ENCODE measurements around the gene DAAM1. TPM values are rescaled to one million over a fixed set of nuclear protein-coding genes. Genes with fewer than 3 reads are reported as not detected.

Gene DAAM1
- total RNA-seq, 1 donor from 2014 or later = 38.0 TPM

- Histone ChIP-seq H3K27ac (ENCODE audit: low read depth, low read length) (no peak overlapping the region), H3K4me3 (ENCODE audit: insufficient read depth, low read depth, low read length) (no peak overlapping the region), H3K36me3 (ENCODE audit: insufficient read depth, low read length) (no peaks in the 10 kb centered on the region), H3K9ac (ENCODE audit: low read length) (no peak overlapping the region), H3K4me1 (ENCODE audit: insufficient read depth, low read length) (peaks cover 11% of the 10 kb centered on the region), H3K4me2 (ENCODE audit: low read length) (no peak overlapping the region), H3K27me3 (ENCODE audit: insufficient read depth, low read length) (peaks cover 12% of the 10 kb centered on the region), H4K20me1 (ENCODE audit: insufficient read depth, low read length) (peaks cover 9% of the 10 kb centered on the region), H2AFZ (ENCODE audit: low read depth, low read length) (no peak overlapping the region), H3K79me2 (ENCODE audit: insufficient read depth, low read length) (peaks cover 11% of the 10 kb centered on the region), H3K9me3 (ENCODE audit: insufficient read depth, low read depth, low read length) (no peaks in the 10 kb centered on the region)
- FAIRE-seq = no peak
- no peak overlapping the region for H3K4me3 Mint-ChIP-seq (ENCODE audit: unreplicated experiment)
- no peak for DNase-seq (ENCODE audit: low read depth)
- peaks cover 2% of the 10 kb centered on the region for H3K4me1 Mint-ChIP-seq (ENCODE audit: low read depth, unreplicated experiment)
- no peaks in the 10 kb centered on the region for H3K9me3 Mint-ChIP-seq (ENCODE audit: unreplicated experiment)
- TF ChIP-seq EZH2 (IDR thresholded peaks at IDR 0.05; ENCODE audit: insufficient read depth, low read length) (no peak), CTCF (IDR thresholded peaks at IDR 0.05; ENCODE audit: insufficient read depth, low read depth, low read length) (no peak)
- no peak overlapping the region for H3K27ac Mint-ChIP-seq (ENCODE audit: unreplicated experiment)
- H3K27me3 Mint-ChIP-seq (ENCODE audit: low read depth, unreplicated experiment) = peaks cover 12% of the 10 kb centered on the region
- H3K36me3 Mint-ChIP-seq (ENCODE audit: low read depth, unreplicated experiment) = no peaks in the 10 kb centered on the region
Observed at GRCh38 chr14:59185676-59186075, 2.8 kb upstream of the DAAM1 start.

GRCh38 chr14:59186306-59186705, 2.2 kb upstream of the DAAM1 start:
- H2AFZ ChIP-seq (ENCODE audit: low read depth, low read length) = no peak overlapping the region
- peaks cover 12% of the 10 kb centered on the region for H3K4me1 ChIP-seq (ENCODE audit: insufficient read depth, low read length)
- H3K4me2 ChIP-seq (ENCODE audit: low read length) = no peak overlapping the region
- DNase-seq (ENCODE audit: low read depth) = no peak
- Mint-ChIP-seq H3K36me3 (ENCODE audit: low read depth, unreplicated experiment) (no peaks in the 10 kb centered on the region), H3K4me1 (ENCODE audit: low read depth, unreplicated experiment) (peaks cover 2% of the 10 kb centered on the region), H3K27ac (ENCODE audit: unreplicated experiment) (no peak overlapping the region), H3K27me3 (ENCODE audit: low read depth, unreplicated experiment) (peaks cover 12% of the 10 kb centered on the region), H3K4me3 (ENCODE audit: unreplicated experiment) (no peak overlapping the region), H3K9me3 (ENCODE audit: unreplicated experiment) (no peaks in the 10 kb centered on the region)
- peaks cover 14% of the 10 kb centered on the region for H4K20me1 ChIP-seq (ENCODE audit: insufficient read depth, low read length)
- no peak overlapping the region for H3K9ac ChIP-seq (ENCODE audit: low read length)
- H3K4me3 ChIP-seq (ENCODE audit: insufficient read depth, low read depth, low read length) = no peak overlapping the region
- H3K27me3 ChIP-seq (ENCODE audit: insufficient read depth, low read length) = peaks cover 12% of the 10 kb centered on the region
- TF ChIP-seq CTCF (IDR thresholded peaks at IDR 0.05; ENCODE audit: insufficient read depth, low read depth, low read length) (no peak), EZH2 (IDR thresholded peaks at IDR 0.05; ENCODE audit: insufficient read depth, low read length) (no peak)
- H3K27ac ChIP-seq (ENCODE audit: low read depth, low read length) = no peak overlapping the region
- peaks cover 17% of the 10 kb centered on the region for H3K79me2 ChIP-seq (ENCODE audit: insufficient read depth, low read length)
- FAIRE-seq = no peak
- no peaks in the 10 kb centered on the region for H3K36me3 ChIP-seq (ENCODE audit: insufficient read depth, low read length)
- no peaks in the 10 kb centered on the region for H3K9me3 ChIP-seq (ENCODE audit: insufficient read depth, low read depth, low read length)

- H3K4me3 ChIP-seq (ENCODE audit: insufficient read depth, low read depth, low read length) = no peak overlapping the region
- Mint-ChIP-seq H3K36me3 (ENCODE audit: low read depth, unreplicated experiment) (peaks cover 2% of the 10 kb centered on the region), H3K27me3 (ENCODE audit: low read depth, unreplicated experiment) (peaks cover 12% of the 10 kb centered on the region), H3K9me3 (ENCODE audit: unreplicated experiment) (no peaks in the 10 kb centered on the region), H3K4me1 (ENCODE audit: low read depth, unreplicated experiment) (peaks cover 2% of the 10 kb centered on the region), H3K27ac (ENCODE audit: unreplicated experiment) (no peak overlapping the region), H3K4me3 (ENCODE audit: unreplicated experiment) (peak overlapping the region; percentile 90)
- TF ChIP-seq CTCF (IDR thresholded peaks at IDR 0.05; ENCODE audit: insufficient read depth, low read depth, low read length) (no peak), EZH2 (IDR thresholded peaks at IDR 0.05; ENCODE audit: insufficient read depth, low read length) (no peak)
- no peak overlapping the region for H2AFZ ChIP-seq (ENCODE audit: low read depth, low read length)
- peaks cover 21% of the 10 kb centered on the region for H4K20me1 ChIP-seq (ENCODE audit: insufficient read depth, low read length)
- H3K27me3 ChIP-seq (ENCODE audit: insufficient read depth, low read length) = peaks cover 12% of the 10 kb centered on the region
- peaks cover 12% of the 10 kb centered on the region for H3K4me1 ChIP-seq (ENCODE audit: insufficient read depth, low read length)
- peak overlapping the region; percentile 99 for H3K4me2 ChIP-seq (ENCODE audit: low read length)
- DNase-seq (ENCODE audit: low read depth) (no peak), FAIRE-seq (no peak)
- H3K79me2 ChIP-seq (ENCODE audit: insufficient read depth, low read length) = peaks cover 25% of the 10 kb centered on the region
- no peaks in the 10 kb centered on the region for H3K9me3 ChIP-seq (ENCODE audit: insufficient read depth, low read depth, low read length)
- no peak overlapping the region for H3K9ac ChIP-seq (ENCODE audit: low read length)
- no peaks in the 10 kb centered on the region for H3K36me3 ChIP-seq (ENCODE audit: insufficient read depth, low read length)
- no peak overlapping the region for H3K27ac ChIP-seq (ENCODE audit: low read depth, low read length)
Observed at GRCh38 chr14:59187118-59187517, 1.3 kb upstream of the DAAM1 start.

Measured in astrocyte (in vitro differentiated cells and primary cell).